Pulmonary artery endothelial cell (primary cell): ENCODE measurements around the gene TYRO3. TPM values are rescaled to one million over a fixed set of nuclear protein-coding genes. Genes with fewer than 3 reads are reported as not detected.
"Not testable (repeated sequence)": the region's sequence is repeated elsewhere in the genome, so short reads cannot be mapped to it uniquely, and the experiment has no call there.

ENCODE experiments used
- DNase-seq: peaks from one replicate; pipeline ENCODE4 v3.0.0-alpha.2; 2011; ENCODE audit warnings: low read depth, low spot score
- total RNA-seq: library from RNA; depleted of rRNA; stranded (reverse); fragments of >200 nt; gene quantifications from 2 replicates; pipeline ENCODE4 v1.2.3, GENCODE V29; 2014

TYRO3 gene
- total RNA-seq, 1 donor from 2014 or later, result 6.3 TPM

DNA sequence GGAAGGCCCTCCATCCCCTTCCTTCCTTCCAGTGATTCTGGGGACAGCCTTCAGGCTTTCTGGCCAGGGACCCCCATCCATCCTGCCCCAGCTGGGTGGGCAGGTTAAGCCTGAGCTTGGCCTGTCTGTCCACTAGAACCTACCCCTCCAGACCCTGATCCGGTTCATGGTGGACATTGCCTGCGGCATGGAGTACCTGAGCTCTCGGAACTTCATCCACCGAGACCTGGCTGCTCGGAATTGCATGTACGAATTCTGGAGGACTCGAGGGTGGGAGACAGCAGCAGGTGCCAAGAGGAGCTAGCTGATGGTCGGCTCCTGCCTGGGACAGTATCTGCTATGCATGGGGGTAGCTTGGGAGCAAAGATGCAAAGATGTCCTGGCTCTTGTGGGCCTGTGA lies 13.9 kb downstream of the TYRO3 start:
- DNase-seq, result no peak

DNA sequence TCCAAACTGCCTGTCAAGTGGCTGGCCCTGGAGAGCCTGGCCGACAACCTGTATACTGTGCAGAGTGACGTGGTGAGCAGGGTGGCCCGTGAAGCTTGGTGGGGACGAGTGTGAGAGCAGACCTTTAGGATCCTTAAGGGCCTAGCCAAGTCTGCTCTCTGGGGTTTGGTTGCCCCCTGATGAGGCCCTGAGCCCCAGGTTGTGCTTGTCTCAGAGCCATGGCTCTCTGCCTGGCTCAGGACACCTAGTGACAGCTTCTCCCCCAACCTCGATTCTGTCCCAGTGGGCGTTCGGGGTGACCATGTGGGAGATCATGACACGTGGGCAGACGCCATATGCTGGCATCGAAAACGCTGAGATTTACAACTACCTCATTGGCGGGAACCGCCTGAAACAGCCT lies 14.4 kb downstream of the TYRO3 start:
- DNase-seq, result no peak

DNA sequence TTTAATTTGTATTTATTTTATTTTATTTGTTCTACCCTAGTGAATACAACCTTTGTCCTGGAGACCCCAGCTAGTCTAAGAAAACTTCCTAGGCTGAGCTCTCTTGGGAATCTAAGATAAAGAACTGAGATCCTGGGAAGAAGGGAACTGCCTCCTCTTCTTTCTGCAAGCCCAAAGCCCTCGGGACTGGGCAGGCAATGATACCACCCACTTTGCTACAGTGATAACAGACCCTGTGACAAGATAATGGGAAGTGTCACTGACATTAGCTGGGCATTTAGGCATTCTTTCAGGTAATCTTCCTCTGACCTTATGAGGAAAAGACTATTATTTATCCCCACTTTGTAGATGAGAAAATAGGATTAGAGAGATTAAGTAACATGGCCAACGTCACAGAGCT lies 15.1 kb downstream of the TYRO3 start:
- DNase-seq, result no peak

DNA sequence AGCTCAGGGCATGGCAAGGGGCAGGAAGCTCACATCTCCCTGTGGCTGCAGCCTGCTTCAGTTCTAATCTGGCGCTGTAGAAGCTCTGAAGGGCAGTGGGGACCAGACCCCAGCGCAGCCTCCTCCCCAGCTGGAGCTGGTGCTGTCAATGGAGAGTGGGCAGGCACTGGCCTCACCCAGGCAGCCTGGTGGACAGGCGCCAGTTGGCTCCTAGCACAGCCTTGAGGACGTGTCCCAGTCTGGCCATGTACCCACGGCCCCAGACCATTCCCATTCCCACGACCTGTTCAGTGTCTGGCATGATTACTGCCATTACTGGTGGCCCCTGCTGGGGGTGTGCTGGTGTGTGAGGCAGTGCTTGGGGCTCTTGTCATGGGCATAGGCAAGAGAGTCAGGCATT lies 16.3 kb downstream of the TYRO3 start:
- DNase-seq, result no peak

DNA sequence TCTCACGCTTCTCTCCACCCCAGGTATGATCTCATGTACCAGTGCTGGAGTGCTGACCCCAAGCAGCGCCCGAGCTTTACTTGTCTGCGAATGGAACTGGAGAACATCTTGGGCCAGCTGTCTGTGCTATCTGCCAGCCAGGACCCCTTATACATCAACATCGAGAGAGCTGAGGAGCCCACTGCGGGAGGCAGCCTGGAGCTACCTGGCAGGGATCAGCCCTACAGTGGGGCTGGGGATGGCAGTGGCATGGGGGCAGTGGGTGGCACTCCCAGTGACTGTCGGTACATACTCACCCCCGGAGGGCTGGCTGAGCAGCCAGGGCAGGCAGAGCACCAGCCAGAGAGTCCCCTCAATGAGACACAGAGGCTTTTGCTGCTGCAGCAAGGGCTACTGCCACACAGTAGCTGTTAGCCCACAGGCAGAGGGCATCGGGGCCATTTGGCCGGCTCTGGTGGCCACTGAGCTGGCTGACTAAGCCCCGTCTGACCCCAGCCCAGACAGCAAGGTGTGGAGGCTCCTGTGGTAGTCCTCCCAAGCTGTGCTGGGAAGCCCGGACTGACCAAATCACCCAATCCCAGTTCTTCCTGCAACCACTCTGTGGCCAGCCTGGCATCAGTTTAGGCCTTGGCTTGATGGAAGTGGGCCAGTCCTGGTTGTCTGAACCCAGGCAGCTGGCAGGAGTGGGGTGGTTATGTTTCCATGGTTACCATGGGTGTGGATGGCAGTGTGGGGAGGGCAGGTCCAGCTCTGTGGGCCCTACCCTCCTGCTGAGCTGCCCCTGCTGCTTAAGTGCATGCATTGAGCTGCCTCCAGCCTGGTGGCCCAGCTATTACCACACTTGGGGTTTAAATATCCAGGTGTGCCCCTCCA lies 19.1 kb downstream of the TYRO3 start:
- no peak for DNase-seq

DNA sequence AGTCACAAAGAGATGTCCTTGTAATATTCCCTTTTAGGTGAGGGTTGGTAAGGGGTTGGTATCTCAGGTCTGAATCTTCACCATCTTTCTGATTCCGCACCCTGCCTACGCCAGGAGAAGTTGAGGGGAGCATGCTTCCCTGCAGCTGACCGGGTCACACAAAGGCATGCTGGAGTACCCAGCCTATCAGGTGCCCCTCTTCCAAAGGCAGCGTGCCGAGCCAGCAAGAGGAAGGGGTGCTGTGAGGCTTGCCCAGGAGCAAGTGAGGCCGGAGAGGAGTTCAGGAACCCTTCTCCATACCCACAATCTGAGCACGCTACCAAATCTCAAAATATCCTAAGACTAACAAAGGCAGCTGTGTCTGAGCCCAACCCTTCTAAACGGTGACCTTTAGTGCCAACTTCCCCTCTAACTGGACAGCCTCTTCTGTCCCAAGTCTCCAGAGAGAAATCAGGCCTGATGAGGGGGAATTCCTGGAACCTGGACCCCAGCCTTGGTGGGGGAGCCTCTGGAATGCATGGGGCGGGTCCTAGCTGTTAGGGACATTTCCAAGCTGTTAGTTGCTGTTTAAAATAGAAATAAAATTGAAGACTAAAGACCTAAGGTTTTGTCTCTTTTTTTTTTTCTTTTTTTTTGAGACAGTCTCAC lies 19.8 kb downstream of the TYRO3 start:
- DNase-seq, result no peak

DNA sequence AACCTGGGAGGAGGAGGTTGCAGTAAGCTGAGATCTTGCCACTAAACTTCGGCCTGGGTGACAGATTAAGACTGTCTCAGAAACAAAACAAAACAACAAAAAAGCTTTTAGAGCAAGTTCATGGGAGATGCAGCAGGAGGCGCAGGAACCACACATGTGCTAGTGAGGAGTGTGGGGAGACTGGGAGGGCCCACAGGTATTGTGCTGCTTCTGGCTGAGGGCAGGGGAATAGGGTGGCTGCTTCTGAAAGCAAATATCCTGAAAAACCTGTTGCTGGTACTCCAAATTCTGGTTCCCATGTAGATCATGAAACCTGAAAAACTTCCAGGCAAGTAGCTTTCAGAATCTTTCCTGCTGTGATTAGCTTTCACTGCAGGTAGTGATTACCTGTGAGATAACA lies 22.1 kb downstream of the TYRO3 start:
- DNase-seq, result no peak

DNA sequence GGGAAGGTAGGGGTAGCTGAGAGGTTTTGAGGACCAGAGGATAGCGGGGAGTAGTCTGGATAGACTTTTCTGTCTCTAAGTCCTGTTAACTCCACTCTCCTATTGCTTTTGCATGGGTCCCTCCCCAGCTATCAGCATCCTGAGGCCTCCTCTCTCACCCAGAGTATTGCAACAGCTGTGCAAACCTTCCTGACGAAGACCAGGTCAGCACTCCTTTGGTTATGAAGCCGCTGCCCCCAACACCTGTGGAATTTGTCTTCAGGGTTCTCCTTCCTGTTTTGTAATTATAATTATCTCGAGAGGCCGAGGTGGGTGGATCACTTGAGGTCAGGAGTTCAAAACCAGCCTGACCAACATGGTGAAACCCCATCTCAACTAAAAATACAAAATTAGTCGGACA lies 24.8 kb downstream of the TYRO3 start:
- DNase-seq, result no peak

DNA sequence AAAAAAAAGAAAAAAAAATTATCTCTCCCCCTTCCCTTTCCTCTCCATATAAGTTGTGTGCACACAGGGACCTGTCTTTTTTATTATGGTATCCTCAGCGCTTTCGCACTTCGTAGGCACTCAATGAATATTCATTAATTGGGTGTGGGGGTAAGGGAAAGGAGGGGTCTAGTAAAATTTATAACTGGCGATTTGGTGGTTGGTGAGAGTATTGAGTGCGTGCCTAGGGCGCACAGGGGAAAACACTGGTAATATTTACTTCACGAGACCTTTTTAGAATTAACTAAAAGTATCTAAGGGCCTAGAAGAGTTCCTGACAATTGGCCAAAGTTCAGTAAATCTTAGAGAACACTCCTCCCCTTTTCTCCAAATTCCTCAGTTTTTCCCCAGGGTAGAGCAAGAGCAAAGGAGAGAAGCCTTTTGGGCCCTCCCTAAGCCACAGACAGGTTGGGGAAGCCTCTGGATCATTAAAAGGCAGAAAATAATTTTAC lies 25.7 kb downstream of the TYRO3 start:
- DNase-seq, result no peak

DNA sequence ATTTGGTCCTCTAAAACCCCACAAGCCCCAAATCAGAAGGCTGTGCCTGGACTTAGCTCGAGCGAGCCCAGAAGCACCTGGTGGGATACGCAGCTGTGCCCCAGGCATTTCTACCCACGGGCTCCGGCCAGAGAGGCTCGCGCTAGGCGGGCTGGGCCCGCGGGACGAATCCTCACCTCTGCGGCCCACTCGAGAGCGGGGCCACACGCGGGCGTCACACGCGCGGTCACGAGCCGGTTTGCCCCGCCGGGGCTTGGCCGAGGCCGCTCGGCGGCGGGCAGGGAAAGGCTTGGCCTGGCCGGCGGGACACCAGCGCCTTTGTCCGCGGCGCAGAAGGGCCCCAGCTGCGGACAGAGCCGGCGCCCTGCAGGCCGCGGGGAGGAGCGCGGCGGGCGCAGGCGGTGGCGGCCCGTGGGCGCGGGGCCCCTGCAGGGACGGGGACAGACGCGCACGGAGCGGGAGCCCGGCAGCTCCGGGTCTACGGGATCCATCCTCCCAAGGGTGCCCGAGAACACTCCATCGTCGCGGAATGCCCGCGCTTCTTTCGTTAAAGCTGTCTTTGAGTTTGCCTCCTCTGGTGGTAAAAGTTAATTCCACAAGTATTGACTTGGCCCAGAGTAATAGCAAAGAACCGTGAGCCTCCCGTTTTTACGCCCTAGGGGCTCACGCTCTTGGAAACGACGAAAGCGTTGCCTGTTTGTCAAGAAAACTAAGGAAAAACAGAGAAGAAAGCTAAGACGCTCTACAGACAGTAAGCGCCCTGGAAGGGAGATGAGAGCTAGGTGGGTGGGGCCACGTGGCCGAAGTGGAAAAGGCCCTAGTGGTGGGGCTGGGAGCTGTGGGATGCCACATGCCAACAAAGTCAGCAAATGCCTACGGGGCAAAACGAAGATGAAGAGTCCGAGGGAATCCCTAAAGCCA lies 26.4 kb downstream of the TYRO3 start:
- DNase-seq, result no peak

DNA sequence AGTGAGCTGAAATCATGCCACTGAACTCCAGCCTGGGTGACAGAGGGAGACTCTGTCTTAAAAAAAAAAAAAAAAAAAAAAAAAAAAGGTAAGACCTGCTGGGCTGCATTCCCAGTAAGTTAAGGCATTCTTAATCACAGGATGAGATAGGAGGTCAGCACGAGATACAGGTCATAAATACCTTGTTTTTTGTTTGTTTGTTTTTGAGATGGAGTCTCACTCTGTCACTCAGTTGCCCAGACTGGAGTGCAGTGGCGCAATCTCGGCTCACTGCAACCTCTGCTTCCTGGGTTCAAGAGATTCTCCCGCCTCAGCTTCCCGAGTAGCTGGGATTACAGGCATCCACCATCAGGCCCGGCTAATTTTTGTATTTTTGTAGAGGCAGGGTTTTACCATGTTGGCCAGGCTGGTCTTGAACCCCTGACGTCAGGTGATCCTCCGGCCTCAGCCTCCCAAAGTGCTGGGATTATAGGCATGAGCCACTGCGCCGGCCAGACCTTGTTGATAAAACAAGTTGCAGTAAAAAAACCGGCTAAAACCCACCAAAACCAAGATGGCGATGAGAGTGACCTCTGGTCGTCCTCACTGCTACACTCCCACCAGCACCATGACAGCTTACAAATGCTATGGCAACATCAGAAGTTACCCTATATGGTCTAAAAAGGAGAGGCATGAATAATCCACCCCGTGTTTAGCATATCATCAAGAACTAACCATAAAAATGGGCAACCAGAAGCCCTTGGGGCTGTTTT lies 27.7 kb downstream of the TYRO3 start:
- DNase-seq, result not testable (repeated sequence)

DNA sequence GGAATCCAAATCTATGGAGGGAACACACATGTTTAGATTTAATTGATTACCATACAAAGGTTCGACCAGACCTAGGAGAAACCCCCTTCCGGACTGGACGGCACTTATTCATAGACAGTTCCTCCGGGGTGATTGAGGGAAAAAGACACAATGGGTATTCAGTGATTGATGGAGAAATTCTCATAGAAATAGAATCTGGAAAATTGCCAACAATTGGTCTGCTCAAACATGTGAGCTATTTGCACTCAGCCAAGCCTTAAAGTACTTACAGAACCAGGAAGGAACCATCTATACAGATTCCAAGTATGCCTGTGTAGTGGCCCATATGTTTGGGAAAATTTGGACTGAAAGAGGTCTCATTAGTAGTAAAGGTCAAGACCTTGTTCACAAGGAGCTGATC lies 30.0 kb downstream of the TYRO3 start:
- DNase-seq, result not testable (repeated sequence)

DNA sequence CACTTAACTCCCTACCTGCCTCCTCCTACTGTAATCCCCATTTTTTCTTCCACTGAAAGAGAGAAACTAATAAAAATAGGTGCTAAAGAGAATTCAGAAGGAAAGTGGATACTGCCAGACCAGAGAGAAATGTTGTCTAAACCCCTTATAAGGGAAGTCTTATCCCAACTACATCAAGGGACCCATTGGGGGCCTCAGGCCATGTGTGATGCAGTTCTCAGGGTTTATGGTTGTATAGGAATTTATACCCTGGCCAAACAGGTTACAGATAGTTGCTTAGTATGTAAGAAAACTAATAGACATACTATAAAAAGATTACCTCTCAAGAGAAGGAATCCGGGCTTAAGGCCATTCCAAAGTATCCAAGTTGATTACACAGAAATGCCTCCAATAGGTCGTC lies 30.6 kb downstream of the TYRO3 start:
- DNase-seq, result not testable (repeated sequence)

DNA sequence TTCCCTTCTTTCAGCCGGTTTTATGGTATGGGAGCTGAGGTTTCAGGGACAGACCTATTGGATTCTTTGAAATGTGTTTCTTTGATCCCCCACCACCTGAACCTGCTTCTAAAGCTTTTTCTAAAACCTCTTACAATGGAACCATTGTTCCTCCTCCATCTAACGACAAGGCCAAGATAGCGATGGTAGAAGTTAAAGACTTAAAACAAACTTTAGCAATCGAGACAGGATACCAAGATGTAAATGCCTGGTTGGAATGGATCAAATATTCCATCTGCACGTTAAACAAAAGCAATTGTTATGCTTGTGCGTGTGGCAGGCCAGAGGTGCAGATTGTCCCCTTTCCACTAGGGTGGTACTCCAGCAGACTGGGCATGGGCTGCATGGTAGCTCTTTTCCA lies 32.2 kb downstream of the TYRO3 start:
- DNase-seq, result not testable (repeated sequence)

DNA sequence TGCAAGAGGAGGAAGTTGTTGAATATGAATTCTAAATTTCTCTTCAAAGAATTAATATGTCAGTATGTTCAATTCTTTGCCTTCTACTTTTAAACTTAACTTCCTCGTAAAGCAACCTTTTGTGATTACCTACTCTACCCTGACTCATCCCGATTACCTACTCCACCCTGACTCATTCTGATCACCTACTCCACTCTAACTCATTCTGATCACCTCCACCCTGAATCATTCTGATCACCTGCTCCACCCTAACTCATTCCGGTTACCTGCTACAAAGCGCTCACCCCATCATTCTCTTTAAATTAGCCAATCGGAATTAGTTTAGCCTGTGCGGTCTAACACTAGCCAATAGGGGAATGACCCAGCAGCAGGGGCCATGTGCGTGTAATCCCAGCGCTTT lies 33.7 kb downstream of the TYRO3 start:
- not testable (repeated sequence) for DNase-seq

DNA sequence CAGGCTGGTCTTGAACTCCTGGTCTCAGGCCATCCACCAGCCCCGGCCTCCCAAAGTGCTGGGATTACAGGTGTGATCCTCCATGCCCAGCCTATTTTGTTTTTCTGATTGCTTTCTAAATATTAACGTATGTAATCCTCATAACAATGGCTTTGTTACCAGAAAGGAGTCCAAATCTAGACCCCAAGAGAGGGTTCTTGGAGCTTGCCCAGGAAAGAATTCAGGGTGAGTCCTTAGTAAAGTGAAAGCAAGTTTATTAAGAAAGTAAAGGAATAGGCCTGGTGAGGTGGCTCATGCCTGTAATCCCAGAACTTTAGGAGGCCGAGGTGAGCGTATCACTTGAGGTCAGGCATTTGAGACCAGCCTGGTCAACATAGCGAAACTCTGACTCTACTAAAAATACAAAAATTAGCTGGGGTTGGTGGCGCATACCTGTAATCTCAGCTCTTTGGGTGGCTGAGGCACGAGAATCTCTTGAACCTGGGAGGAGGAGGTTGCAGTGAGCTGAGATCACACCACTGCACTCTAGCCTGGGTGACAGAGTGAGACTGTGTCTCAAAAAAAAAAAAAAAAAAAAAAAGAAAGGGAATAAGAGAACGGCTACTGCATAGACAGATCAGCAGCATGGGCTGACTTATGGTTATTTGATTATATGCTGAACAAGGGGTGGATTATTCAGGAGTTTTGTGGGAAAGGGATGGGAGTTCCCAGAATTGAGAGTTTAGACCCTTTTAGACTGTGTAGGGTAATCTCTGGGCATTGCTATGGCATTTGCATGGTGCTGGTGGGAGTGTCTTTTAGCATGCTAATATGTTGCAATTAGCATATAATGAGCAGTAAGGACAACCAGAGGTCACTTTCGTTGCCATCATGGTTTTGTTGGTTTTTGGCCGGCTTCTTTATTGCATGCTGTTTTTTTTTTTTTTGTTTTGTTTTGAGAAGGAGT lies 36.1 kb downstream of the TYRO3 start:
- no peak for DNase-seq

DNA sequence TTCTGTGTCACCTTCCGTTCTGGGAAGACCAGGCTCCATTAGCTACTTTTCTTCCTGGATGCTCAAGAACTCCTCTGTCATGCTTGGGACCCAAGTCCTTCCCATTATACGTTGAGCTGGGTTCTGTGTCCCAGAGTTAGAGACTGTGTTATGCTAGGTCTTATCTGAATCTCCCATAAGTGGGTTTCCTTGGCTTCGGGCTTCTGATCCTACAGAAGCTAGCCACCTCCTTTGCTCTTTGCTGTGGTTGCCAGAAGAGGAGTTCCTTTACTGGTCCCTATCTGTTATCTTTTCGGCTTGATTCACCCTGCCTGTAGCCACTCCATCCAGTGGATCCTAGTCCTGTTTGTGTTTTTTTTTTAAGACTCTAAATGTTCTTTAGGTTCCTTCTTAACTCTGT lies 38.0 kb downstream of the TYRO3 start:
- DNase-seq, result no peak

DNA sequence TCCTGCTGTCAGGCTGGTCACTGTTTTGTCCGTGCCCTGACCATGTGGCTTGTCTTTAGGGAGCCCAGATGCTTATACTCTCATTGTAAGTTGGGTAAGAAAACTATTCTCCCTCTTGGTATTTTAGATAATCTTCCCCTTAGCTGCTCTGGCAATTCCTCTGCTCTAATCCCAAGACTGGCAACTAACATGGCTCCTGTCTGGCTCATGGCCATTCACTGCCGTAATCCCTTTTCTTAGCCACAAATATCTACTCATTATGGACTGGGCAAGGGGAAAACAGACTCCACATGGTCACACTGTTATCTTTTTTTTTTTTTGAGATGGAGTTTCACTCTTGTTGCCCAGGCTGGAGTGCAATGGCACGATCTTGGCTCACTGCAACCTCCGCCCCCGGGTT lies 38.8 kb downstream of the TYRO3 start:
- DNase-seq, result no peak

DNA sequence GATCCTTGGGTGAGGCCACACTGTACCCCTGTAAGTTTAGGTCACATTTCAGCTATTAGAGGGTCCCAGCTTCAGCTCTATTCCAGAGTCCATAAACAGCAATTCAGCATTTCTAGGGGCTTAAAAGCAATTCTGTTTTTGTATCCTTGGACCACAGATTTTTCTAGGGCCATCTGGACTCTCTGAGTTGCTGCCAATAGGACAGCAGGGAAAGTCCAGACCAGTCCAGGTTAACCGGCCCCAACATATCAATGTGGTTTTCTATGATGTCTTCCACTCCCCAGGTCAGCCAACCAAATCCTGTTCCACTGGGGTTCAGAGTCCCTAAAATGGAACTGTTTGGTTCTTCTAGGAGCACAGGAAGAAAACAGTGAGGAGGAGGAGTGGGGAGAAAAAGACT lies 40.0 kb downstream of the TYRO3 start:
- no peak for DNase-seq

DNA sequence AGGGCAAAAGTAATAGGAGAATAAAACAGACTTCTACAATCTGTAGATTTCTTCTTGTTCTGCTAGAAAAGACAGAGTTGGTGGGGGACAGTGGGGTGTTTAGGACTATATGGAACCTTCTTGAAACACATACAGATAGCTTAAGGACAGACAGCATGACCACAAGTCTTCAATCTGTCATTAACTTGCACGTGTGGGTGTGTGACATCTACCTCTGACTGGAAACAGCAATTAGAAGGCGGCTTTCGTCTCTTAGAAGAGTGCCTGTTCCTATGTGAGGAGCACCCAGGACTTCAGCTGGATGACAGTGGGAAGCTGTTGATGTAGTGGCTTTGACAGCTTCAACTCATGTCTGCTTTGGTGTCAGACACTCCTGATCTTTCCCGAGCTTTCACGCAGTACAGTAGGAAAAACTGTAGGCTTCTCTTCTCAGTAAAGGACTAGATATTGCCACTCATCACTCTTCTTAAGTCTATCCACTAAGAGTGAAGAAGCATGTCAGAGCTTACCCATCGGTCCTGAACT lies 44.5 kb downstream of the TYRO3 start:
- DNase-seq, result no peak
